GM12873 (cell line): ENCODE results near the gene DDX49.

Source experiments
- CTCF ChIP-seq: IDR thresholded peaks from 2 replicates; pipeline ENCODE4 v1.5.1; 2012; ENCODE audit warnings: low read depth, mild to moderate bottlenecking, moderate library complexity, low read length, control low read depth; ENCODE audit not compliant: insufficient read depth; ENCODE audit errors: missing control alignments

Gene DDX49

GRCh38 chr19:18878058-18878797, 41.3 kb upstream of the DDX49 start:
- no peak for TF ChIP-seq CTCF

GRCh38 chr19:18878858-18879578, 40.5 kb upstream of the DDX49 start:
- TF ChIP-seq CTCF, result no peak

GRCh38 chr19:18879579-18880373, 39.7 kb upstream of the DDX49 start:
- no peak for TF ChIP-seq CTCF

GRCh38 chr19:18881491-18881890, 38.0 kb upstream of the DDX49 start:
- no peak for TF ChIP-seq CTCF

DNA sequence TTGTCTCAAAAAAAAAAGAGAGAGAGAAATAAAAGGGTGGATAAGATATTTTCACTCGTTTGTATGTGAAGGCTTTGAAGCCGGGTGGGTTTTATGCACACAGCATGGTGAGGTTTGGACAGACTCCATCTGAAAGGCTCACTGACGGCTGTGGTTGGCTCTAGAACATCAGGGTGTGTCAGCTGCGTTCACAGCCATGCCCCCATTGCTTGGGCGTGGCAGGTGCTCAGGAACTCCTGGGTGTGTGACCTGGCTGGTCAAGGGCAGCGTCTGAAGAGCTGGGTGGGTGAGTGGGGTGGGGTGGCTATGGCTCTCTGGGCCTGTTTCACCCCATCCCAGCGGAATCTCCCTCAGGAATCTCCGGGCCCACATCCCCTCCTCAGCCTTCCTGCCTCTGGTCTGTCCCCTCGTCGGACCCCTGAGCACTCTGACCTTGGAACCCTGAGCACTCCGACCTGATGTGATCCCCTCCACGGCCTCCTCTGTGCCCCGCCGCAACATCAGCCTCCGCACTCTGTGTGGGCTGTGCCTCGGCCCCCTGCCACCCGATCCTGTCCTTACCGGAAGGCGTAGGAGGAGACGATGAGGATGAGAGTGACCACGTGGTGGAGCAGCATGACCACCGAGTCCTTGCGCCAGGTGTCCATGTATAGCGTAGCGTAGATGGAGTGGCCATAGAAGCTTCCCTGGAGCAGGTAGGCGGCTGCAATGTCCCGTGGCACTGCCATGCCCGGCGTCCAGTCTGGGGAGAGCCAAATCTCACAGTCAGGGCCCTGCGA, 35.8 kb upstream of the DDX49 start:
- TF ChIP-seq CTCF, result no peak

- TF ChIP-seq CTCF, result no peak
Measured at GRCh38 chr19:18886972-18887371, 32.5 kb upstream of the DDX49 start.
